Sigmoid colon (tissue), 4 donors: Measurements from ENCODE around the gene MGAT5.

ENCODE experiments used
- POLR2A ChIP-seq, 2 donors: fragments of 450-650 bp; IDR thresholded peaks; one replicate each; pipeline ENCODE4 v1.6.1; 2016; ENCODE audit warnings: antibody characterized with exemption in 2 of 2, mild to moderate bottlenecking in 2 of 2, moderate library complexity in 2 of 2
- POLR2AphosphoS5 ChIP-seq, 4 donors: sonication (generic); formaldehyde crosslinking; IDR thresholded peaks; one replicate each; pipeline ENCODE4 v1.6.1; 2017; ENCODE audit warnings: antibody characterized with exemption in 4 of 4
- TF ChIP-seq, protein P1 (sequence below), 4 experiments: fragments of 450-650 bp in 3 of 4; fragments of 200-600 bp in 1 of 4; IDR thresholded peaks; one replicate each; pipeline ENCODE4 v1.5.1; 2016 to 2019; ENCODE audit warnings: antibody characterized with exemption in 4 of 4, mild to moderate bottlenecking in 3 of 4, moderate library complexity in 2 of 4

DNA sequence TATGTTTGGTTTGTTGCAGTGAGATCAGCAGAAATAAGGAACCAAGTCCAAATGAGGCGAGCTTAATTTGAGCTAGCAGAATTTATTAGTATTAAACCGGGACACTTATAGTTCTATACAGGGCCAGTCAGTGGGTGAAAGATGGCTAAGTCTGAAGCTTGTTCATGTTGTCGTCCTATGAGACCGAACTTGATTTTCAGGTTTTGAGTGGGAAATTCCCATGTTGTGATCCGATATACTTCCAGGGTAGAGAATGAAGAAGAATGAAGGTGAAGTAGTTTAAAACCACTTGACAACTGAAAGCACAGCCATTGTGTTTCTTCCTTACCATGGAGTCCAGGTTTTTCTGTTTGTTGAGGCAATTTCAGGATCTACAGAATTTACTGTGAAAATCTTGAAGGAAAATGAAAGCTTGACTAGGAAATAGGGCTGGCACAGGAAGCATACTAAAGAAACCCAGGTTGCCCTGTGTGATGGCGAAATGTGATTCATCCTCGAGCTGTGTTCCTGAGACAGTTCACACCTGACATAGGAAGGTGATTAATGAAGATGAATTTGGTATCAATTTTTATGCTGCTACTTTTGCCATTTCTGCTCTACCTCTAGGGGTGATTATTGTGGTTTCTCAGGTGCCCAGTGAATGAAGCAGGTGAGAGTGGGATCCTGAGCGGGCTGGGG lies 37.6 kb upstream of the MGAT5 start:
- TF ChIP-seq, protein P1, sequence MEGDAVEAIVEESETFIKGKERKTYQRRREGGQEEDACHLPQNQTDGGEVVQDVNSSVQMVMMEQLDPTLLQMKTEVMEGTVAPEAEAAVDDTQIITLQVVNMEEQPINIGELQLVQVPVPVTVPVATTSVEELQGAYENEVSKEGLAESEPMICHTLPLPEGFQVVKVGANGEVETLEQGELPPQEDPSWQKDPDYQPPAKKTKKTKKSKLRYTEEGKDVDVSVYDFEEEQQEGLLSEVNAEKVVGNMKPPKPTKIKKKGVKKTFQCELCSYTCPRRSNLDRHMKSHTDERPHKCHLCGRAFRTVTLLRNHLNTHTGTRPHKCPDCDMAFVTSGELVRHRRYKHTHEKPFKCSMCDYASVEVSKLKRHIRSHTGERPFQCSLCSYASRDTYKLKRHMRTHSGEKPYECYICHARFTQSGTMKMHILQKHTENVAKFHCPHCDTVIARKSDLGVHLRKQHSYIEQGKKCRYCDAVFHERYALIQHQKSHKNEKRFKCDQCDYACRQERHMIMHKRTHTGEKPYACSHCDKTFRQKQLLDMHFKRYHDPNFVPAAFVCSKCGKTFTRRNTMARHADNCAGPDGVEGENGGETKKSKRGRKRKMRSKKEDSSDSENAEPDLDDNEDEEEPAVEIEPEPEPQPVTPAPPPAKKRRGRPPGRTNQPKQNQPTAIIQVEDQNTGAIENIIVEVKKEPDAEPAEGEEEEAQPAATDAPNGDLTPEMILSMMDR (IDR thresholded peaks at IDR 0.05): no peak
- TF ChIP-seq POLR2A (IDR thresholded peaks at IDR 0.05): no peak
- no peak for TF ChIP-seq POLR2AphosphoS5 (IDR thresholded peaks at IDR 0.05)
